ENCODE measurements around the gene TPST1. TPM values are rescaled to one million over a fixed set of nuclear protein-coding genes. Genes with fewer than 3 reads are reported as not detected.

Gene TPST1
- total RNA-seq, 4 donors from 2014 or later = 9.6 to 22.4 (median 14.4) TPM

DNA sequence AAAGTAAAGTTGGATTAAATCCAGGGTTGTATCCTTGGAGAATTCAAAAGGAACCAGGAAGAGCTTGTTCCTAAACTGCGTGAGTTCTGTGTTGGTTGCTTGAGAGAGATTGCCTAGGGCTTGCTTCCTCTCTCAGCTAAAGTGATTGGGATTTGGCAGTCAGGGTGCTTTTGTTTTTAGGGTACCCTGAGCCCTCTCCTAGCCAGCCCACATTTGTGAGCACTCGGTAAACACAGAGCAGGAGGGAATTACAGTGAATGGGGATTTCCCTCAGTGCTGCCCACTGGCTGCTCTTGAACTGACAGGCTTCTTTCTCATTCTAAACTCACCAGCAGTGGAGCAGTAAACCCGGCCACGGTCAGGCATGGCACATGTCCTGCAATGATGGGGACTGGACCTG, 146.9 kb downstream of the TPST1 start:
- intact Hi-C loops (cut with DNase I) = no loop called here
- H3K27me3 ChIP-seq = no peaks in the 10 kb centered on the region
- peak overlapping the region in 1 of 4 donors; percentile 37 for H3K27ac ChIP-seq (replicated peaks in 1 of 4)
- TF ChIP-seq POLR2A (IDR thresholded peaks at IDR 0.05; ENCODE audit: low read depth) (no peak), POLR2AphosphoS5 (IDR thresholded peaks at IDR 0.05) (no peak), EP300 (IDR thresholded peaks at IDR 0.05) (no peak)
- TF ChIP-seq, protein P1, sequence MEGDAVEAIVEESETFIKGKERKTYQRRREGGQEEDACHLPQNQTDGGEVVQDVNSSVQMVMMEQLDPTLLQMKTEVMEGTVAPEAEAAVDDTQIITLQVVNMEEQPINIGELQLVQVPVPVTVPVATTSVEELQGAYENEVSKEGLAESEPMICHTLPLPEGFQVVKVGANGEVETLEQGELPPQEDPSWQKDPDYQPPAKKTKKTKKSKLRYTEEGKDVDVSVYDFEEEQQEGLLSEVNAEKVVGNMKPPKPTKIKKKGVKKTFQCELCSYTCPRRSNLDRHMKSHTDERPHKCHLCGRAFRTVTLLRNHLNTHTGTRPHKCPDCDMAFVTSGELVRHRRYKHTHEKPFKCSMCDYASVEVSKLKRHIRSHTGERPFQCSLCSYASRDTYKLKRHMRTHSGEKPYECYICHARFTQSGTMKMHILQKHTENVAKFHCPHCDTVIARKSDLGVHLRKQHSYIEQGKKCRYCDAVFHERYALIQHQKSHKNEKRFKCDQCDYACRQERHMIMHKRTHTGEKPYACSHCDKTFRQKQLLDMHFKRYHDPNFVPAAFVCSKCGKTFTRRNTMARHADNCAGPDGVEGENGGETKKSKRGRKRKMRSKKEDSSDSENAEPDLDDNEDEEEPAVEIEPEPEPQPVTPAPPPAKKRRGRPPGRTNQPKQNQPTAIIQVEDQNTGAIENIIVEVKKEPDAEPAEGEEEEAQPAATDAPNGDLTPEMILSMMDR (IDR thresholded peaks at IDR 0.05) = no peak
- WGBS = 59% methylated on average over 4 of the region's 4 CpGs
- H3K4me1 ChIP-seq = peaks cover 0 to 10% (median 4%) of the 10 kb centered on the region in 4 donors
- no peak for DNase-seq (ENCODE audit: extremely low spot score)
- H3K9me3 ChIP-seq = peaks cover 0 to 3% (median 0%) of the 10 kb centered on the region in 4 donors
- H3K4me3 ChIP-seq = no peak overlapping the region
- no peaks in the 10 kb centered on the region for H3K36me3 ChIP-seq

DNA sequence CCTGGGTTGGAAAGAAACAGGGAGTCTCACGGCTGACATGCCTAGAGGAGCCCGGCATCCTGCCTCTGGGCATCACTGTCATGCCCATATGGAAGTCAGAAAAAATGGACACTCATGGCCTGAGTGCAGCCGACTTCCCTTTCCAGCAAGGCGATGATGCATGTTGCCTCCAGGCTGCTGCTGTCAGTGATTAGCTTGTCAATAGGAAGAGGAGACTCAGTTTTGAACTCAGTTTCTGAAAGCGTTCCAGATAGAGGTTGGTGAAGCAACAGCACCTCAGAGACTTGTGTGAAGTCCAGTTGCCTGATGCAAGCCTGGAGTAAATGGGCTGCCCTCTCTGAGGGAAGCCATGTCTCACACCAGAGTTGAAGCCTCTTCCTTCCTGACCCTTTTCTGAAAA, 148.4 kb downstream of the TPST1 start:
- WGBS = 92% methylated on average over 3 of the region's 5 CpGs
- Histone ChIP-seq H3K27ac (replicated peaks in 1 of 4) (no peak overlapping the region), H3K36me3 (no peaks in the 10 kb centered on the region), H3K4me3 (no peak overlapping the region), H3K4me1 (peaks cover 0 to 10% (median 4%) of the 10 kb centered on the region in 4 donors), H3K27me3 (no peaks in the 10 kb centered on the region), H3K9me3 (no peaks in the 10 kb centered on the region)
- DNase-seq (ENCODE audit: extremely low spot score) = no peak
- intact Hi-C loops (cut with DNase I) = no loop called here
- TF ChIP-seq POLR2AphosphoS5 (IDR thresholded peaks at IDR 0.05) (no peak), POLR2A (IDR thresholded peaks at IDR 0.05; ENCODE audit: low read depth) (no peak), EP300 (IDR thresholded peaks at IDR 0.05) (no peak)
- TF ChIP-seq, protein P1 (IDR thresholded peaks at IDR 0.05) = no peak

DNA sequence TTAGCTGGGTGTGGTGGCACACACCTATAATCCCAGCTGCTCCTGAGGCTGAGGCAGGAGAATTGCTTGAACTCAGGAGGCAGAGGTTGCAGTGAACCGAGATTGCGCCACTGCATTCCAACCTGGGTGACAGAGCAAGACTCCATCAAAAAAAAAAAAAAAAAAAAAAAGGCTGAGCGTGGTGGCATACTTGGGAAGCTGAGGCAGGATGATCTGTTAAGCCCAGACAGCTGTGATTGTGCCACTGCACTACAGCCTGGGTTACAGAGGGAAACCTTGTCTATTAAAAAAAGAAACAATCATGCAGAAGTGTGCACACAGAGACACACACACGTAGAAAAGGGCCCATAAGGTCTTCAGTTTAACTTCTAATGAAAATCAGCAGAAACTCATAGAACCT, 150.6 kb downstream of the TPST1 start:
- no peaks in the 10 kb centered on the region for H3K9me3 ChIP-seq
- H3K4me3 ChIP-seq = no peak overlapping the region
- 91% methylated on average over 4 of the region's 4 CpGs for WGBS

DNA sequence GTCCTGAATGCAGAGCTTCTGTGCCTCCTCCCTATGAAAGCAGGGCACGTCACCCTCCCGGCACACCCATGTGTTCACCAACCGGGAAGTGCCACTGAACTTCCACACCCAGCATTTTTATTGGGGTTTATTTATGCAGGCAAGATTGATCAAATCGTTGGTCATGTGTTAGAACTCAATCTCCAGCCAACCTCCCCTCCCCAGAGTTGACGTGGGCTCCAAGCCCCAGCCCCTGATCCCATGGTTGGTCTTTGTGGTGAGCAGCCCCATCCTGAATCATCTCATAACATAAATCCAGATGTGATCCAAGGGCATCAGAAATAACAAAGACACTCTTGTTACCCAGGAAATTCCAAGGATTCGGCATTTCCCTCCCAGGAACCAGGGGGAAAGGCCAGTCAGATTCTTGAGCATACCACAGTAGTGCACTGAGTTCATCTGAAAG, 151.2 kb downstream of the TPST1 start:
- intact Hi-C loops (cut with DNase I) = no loop called here
- H3K4me3 ChIP-seq = no peak overlapping the region
- H3K27me3 ChIP-seq = no peaks in the 10 kb centered on the region
- H3K27ac ChIP-seq (replicated peaks in 1 of 4) = no peak overlapping the region
- no peak for TF ChIP-seq EP300 (IDR thresholded peaks at IDR 0.05)
- TF ChIP-seq POLR2A (IDR thresholded peaks at IDR 0.05; ENCODE audit: low read depth) = no peak
- no peak for TF ChIP-seq POLR2AphosphoS5 (IDR thresholded peaks at IDR 0.05)
- TF ChIP-seq, protein P1 (IDR thresholded peaks at IDR 0.05) = no peak
- DNase-seq (ENCODE audit: extremely low spot score) = no peak
- H3K36me3 ChIP-seq = peaks cover 0 to 4% (median 0%) of the 10 kb centered on the region in 4 donors
- no peaks in the 10 kb centered on the region for H3K9me3 ChIP-seq
- H3K4me1 ChIP-seq = peaks cover 0 to 10% (median 4%) of the 10 kb centered on the region in 4 donors
- 77% methylated on average over 6 of the region's 6 CpGs for WGBS

More for the DNA sequence above, 150.6 kb downstream of the TPST1 start:
- intact Hi-C loops (cut with DNase I) = no loop called here
- Histone ChIP-seq H3K36me3 (peaks cover 0 to 4% (median 0%) of the 10 kb centered on the region in 4 donors), H3K27ac (replicated peaks in 1 of 4) (no peak overlapping the region), H3K4me1 (peaks cover 0 to 10% (median 4%) of the 10 kb centered on the region in 4 donors), H3K27me3 (no peaks in the 10 kb centered on the region)
- no peak for DNase-seq (ENCODE audit: extremely low spot score)
- TF ChIP-seq EP300 (IDR thresholded peaks at IDR 0.05) = no peak
- TF ChIP-seq, protein P1 (IDR thresholded peaks at IDR 0.05) = no peak
- no peak for TF ChIP-seq POLR2AphosphoS5 (IDR thresholded peaks at IDR 0.05)
- TF ChIP-seq POLR2A (IDR thresholded peaks at IDR 0.05; ENCODE audit: low read depth) = no peak

DNA sequence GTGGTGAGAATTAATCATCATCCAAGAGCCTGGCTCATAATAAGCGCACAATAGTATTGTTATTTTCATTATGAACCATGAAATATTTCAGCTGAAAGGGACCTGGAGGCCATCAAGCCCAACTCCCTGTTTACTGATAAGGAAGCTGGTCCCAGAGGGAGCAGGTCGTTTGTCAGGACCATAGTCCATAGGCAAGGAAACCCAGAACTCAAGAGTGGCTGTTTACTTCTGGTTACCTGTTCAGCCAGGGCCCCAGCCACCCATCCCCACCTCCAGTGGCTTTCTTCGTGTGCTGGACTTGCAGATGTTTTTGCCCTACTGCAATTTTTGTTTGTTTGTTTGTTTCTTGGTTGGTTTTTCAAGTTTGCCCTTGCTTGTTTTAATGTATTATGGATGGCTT, 152.0 kb downstream of the TPST1 start:
- H3K4me3 ChIP-seq = no peak overlapping the region
- no peak for DNase-seq (ENCODE audit: extremely low spot score)
- TF ChIP-seq EP300 (IDR thresholded peaks at IDR 0.05) = no peak
- TF ChIP-seq POLR2A (IDR thresholded peaks at IDR 0.05; ENCODE audit: low read depth) = no peak
- TF ChIP-seq, protein P1 (IDR thresholded peaks at IDR 0.05) = no peak
- TF ChIP-seq POLR2AphosphoS5 (IDR thresholded peaks at IDR 0.05) = no peak
- H3K9me3 ChIP-seq = no peaks in the 10 kb centered on the region
- peaks cover 0 to 4% (median 0%) of the 10 kb centered on the region in 4 donors for H3K36me3 ChIP-seq
- H3K27me3 ChIP-seq = no peaks in the 10 kb centered on the region
- H3K4me1 ChIP-seq = peaks cover 0 to 8% (median 3%) of the 10 kb centered on the region in 4 donors
- no peak overlapping the region for H3K27ac ChIP-seq (replicated peaks in 1 of 4)
- 93% methylated on average over 3 of the region's 3 CpGs for WGBS
- intact Hi-C loops (cut with DNase I) = no loop called here
